Iris pigment epithelial cell (primary cell): ENCODE measurements around the gene TUBD1.
A peak's percentile ranks its signal among the peaks of the same experiment; 100 is the strongest.
"Not testable (repeated sequence)": the region's sequence is repeated elsewhere in the genome, so short reads cannot be mapped to it uniquely, and the experiment has no call there.

Experiments
- DNase-seq: peaks from one replicate; pipeline ENCODE4 v3.0.0-alpha.2; 2011; ENCODE audit warnings: low read depth

Gene TUBD1

GRCh38 chr17:59874376-59874775 is 18.4 kb downstream of the TUBD1 start:
- no peak for DNase-seq

DNA sequence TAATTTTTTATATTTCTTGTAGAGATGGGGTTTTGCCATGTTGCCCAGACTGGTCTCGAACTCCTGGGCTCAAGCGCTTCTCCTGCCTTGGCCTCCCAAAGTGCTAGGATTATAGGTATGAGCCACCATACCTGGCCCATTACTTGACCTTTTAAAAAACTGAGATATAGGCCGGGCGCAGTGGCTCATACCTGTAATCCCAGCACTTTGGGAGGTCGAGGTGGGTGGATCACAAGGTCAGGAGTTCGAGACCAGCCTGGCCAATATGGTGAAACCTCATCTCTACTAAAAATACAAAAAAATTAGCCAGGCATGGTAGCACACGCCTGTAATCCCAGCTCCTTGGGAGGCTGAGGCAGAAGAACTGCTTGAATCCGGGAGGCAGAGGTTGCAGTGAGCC is 19.3 kb downstream of the TUBD1 start:
- not testable (repeated sequence) for DNase-seq

DNA sequence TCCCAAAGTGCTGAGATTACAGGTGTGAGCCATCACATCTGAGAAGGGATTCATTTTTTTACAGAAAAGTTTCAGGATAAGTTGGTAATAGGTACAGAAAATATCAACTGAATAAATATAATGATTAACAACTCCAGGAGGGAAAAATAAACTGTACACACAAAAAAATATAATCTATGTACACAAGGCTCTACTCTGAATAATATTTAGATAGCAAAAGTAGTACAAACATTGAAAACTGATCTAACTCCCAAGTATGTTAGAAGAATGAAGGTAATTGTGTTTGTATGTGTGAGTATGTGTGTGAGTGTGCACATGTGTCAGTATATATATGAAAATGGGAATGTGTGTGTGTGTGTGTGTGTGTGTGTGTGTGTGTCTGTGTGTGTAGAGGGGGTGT is 20.4 kb downstream of the TUBD1 start:
- no peak for DNase-seq

DNA sequence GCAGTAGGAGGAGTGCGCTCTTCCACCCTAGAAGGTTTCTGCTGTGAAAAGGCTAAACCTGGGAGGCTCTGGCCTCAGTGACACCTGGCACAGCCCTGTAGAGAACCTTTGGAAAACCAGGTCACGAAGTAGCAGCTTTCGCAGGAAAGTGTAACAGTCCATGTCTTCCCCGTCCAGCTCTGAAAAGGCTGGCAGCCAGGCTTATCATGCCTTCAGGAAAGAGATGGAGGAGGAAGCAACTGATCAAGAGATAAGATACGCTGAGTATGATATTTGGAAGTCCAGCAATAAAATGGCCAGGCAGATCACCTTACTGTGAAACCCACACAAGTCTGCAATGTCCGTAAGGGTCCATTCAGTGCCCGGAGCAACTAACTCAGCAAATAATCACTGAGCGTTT is 22.3 kb downstream of the TUBD1 start:
- DNase-seq = no peak

- no peak for DNase-seq
These were observed 22.9 kb downstream of the TUBD1 start for GRCh38 chr17:59869941-59870218.

DNA sequence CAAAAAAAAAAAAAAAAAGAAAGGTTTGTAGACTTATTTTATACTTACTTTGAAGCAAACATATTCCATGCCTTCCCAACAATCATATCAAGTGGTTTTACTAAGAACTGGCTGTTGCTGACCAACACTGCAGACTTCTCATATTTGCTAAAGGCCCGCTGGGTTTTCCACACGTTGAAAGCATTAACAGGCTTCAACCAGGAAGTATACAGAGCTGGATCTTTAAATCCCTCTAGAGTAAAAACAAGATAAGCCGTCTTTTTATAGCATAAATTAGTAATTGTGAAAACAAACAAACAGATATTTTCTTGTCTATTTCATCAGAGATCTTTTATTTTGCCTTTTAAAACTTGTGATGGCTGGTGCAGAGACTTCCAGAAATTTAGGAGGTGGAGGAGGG is 29.1 kb downstream of the TUBD1 start:
- DNase-seq = no peak

- DNase-seq = peak; percentile 67
These were observed 33.2 kb downstream of the TUBD1 start for GRCh38 chr17:59859444-59860025.

- no peak for DNase-seq
These were observed 33.8 kb downstream of the TUBD1 start for GRCh38 chr17:59858932-59859331.

DNA sequence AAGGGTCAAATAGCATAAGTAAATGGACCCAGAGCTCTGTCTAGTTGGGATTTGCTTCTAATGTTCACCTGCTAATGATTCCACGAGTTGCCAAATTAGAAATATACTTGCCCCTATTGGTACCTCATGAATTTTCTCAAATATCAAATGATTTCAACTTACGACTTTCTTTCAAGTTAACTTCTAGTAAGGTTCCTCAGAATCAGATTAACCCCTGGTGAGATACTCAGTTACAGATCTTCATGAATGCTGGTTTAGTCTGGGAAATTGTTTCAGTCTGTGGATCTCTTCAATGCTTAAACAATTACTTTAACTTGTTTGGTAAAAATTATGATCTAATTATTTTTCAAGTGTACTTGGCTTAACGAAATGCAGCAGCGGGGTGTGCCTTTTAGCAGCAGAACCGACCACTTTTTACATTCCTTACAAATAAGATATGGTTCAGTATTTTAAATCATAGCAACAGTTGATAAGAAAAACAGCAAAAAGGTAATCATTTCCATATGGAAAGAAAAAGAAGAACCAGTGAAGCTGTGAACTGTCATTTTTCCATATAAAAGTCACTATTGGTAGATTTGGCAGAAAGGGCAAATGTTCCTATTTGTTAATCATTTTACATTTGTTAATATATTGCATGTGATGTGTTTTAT is 34.5 kb downstream of the TUBD1 start:
- no peak for DNase-seq

GRCh38 chr17:59856859-59857794 is 35.6 kb downstream of the TUBD1 start:
- DNase-seq = no peak

DNA sequence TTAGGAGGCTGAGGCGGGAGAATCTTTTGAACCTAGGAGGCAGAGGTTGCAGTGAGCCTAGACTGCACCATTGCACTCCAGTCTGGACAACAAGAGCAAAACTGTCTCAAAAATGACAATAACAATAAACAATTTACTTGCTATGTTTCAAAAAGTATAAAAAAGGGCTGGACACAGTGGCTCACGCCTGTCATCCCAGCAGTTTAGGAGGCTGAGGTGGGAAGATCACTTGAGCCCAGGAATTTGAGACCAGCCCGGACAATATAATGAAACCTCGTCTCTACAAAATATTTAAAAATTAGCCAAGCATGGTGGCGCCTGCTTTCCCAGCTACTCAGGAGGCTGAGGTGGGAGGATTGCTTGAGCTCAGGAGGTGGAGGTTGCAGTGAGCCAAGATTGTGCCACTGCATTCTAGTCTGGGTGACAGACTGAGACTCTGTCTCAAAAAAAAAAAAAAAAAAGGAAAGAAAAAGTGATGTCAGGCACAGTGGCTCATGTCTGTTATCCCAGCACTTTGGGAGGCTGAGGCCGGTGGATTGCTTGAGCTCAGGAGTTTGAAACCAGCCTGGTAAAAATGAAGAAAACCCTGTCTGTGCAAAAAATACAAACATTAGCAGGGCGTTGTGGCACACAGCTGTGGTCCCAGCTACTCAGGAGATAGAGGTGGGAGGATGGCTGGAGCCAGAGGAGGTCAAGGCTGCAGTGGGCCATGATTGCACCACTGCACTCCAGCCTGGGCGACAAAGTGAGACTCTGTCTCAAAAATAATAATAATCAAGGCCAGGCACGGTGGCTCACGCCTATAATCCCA is 38.6 kb downstream of the TUBD1 start:
- DNase-seq = not testable (repeated sequence)

- peak; percentile 97 for DNase-seq
These were observed 39.4 kb downstream of the TUBD1 start for GRCh38 chr17:59853168-59853918.

DNA sequence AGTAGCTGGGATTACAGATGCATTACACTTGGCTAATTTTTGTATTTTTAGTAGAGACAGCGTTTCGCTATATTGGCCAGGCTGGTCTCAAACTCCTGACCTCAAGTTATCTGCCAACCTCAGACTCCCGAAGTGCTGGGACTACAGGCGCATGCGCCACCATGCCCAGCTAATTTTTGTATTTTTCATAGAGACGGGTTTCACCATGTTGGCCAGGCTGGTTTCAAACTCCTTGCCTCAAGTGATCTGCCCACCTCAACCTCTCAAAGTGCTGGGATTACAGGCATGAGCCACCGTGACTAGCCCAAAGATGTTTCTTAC is 39.9 kb downstream of the TUBD1 start:
- DNase-seq = not testable (repeated sequence)

- DNase-seq = peak; percentile 97
These were observed 41.0 kb downstream of the TUBD1 start for GRCh38 chr17:59851439-59852375.

DNA sequence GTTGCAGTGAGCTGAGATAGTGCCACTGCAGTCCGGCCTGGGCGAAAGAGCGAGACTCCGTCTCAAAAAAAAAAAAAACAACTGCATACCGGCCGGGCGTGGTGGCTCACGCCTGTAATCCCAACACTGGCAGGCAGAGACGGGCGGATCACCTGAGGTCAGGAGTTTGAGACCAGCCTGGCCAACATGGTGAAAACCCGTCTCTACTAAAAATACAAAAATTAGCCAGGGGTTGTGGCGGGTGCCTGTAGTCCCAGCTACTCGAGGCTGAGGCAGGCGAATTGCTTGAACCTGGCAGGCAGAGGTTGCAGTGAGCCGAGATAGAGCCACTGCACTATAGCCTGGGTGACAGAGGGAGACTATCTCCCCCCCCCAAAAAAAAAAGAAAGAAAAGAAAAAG is 42.4 kb downstream of the TUBD1 start:
- not testable (repeated sequence) for DNase-seq

GRCh38 chr17:59848778-59849177 is 44.0 kb downstream of the TUBD1 start:
- peak; percentile 90 for DNase-seq

DNA sequence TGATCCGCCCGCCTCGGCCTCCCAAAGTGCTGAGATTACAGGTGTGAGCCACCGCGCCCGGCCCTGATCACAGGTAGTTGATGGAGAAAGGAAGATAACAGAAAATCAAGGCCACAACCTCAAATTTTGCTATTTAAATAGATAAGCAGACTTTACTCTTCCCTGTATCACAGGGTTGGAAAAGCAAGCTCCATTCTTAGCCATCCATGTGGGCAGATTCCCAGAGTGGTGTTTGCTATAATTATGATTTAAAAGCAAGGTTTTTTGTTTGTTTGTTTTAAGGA is 44.4 kb downstream of the TUBD1 start:
- no peak for DNase-seq

- DNase-seq = peak; percentile 87
These were observed 46.2 kb downstream of the TUBD1 start for GRCh38 chr17:59846394-59847165.

DNA sequence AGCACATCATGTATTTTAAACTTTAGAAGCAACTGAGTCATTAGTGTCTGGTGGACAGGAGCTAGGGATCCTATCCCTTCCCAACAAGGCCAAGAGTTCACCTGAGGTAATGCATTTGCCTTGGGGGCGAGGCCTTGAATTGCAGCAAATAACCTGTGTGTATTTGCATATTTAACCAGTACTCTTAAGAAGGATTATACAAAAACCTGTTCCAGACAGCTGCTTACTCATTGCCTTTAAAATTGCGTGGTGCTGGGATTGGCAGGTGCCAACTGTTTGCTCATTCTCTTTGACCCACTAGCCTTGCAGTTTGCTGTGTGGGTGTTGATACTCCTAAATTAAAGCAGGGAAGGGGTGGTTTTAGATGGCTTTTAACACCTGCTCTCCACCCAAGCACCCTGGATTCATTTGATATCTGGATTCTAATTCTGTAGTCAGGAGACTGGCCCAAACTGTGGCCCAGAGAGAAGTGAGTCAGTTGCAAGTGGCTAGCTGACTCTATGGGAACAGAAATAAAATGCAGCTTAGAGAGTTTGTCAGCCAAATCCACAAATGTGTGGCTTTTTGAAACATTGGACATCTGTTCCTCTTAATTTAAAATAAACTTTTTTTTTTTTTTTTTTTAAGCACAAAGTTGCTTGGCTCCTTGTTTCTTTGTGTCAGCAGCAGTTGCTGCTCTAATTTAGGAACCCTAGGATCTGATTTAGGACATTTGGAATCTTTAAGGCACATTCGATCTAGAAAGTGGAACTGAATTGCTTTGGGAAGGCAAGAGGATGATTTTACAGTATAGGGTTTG is 46.9 kb downstream of the TUBD1 start:
- peak; percentile 90 for DNase-seq
